GM19467 (cell line): ENCODE measurements around the gene CPLANE1.
"Not testable (repeated sequence)": the region's sequence is repeated elsewhere in the genome, so short reads cannot be mapped to it uniquely, and the experiment has no call there.

Source experiments
- ATAC-seq: cut with Tn5 transposase; IDR thresholded peaks from one replicate; pipeline ENCODE4 v1.9.1; 2021; ENCODE audit warnings: mild to moderate bottlenecking, moderate library complexity; ENCODE audit not compliant: unreplicated experiment

CPLANE1 gene

DNA sequence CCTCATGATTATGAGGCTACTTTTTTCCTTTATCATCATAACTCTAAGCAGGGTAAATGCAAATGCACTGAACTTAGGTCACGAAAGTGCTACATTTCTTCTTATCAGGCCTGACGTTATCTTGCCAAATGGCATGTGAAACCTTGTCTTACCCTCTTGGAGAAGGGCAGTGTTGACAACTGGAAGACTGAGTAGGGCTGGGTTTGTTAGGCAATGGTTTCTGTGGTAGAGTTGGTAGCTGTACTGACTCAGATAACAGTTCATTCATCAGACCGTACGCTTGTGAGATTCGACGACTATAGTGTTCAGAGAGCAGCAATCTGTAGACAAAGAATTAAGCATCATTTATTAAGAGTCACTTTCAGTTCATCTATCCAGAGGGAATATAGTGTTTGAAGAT is 127.7 kb downstream of the CPLANE1 start:
- no peak for ATAC-seq

DNA sequence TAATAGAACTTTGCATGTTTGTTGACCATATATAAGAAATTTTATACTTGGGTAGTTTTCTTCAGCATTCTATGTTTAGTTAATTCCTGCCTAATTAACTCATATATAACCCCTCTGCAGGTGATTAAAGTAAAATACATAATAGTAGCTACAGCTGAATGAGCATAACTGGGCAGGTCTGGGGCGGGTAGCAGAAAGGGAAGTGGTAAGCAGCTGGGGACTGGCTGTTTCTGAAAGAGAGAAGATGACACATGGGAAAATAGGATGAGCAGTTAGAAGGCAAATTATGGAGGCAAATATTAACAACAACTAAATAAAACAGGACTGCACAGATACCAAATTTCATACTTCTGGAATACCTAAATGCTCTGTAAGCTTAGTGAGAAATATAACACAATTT is 128.1 kb downstream of the CPLANE1 start:
- no peak for ATAC-seq

DNA sequence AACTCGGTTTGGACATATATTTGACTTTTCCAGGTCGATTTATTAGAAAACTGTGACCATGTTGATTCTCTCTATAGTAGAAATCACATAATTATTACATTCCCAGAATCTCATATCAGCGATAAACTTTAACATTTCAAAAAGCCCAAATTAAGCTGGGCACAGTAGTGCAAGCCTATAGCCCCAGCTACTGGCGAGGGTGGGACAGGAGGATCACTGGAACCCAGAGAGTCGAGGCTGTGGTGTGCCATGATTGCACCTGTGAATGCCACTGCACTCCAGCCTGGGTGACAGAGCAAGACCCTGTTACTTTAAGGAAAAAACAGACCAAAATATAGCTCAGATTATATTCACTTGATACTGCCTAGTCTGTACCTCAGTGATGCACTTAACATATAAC is 128.9 kb downstream of the CPLANE1 start:
- no peak for ATAC-seq

DNA sequence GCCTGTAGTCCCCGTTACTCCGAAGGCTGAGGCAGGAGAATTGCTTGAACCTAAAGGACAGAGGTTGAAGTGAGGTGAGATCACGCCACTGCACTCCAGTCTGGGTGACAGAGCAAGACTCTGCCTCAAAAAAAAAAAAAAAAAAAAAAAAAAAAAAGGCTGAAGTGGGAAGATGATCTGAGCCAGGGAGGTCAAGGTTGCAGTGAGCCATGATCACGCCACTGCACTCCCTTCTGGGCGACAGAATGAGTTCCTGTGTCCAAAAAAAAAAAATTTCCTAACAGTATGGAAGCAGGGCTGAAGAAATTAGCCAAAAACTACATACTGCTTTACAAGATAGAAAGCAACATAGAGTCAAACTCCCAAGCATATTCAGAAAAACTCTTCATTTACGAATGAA is 132.8 kb downstream of the CPLANE1 start:
- ATAC-seq: no peak

DNA sequence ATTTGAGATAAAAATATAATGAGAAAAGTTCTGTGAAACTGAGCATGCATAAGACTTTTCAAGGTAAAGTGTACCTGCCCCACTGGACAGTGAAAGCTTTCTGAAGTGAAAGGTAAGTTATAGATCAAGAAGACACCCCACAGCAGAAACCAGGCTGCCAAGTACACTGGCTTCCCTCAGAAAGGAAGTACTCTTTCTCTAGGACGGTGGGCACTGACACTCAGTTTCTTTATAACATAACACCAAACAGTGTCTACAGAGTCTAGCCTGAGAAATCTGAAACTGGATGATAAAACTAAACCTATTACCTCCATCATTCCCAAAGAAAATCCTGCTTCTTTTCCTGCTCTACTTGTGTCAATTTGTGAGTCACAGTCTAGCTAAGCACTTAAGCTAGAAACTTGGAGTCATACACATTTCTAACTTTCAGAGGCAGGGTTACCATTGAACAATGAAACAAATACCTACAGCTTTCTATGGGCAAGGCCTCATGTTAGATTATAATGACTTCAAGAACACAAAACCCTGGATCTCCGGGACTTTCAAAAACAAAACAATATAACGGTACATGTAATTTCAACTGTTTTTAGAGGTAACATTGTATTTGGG is 136.7 kb downstream of the CPLANE1 start:
- no peak for ATAC-seq

DNA sequence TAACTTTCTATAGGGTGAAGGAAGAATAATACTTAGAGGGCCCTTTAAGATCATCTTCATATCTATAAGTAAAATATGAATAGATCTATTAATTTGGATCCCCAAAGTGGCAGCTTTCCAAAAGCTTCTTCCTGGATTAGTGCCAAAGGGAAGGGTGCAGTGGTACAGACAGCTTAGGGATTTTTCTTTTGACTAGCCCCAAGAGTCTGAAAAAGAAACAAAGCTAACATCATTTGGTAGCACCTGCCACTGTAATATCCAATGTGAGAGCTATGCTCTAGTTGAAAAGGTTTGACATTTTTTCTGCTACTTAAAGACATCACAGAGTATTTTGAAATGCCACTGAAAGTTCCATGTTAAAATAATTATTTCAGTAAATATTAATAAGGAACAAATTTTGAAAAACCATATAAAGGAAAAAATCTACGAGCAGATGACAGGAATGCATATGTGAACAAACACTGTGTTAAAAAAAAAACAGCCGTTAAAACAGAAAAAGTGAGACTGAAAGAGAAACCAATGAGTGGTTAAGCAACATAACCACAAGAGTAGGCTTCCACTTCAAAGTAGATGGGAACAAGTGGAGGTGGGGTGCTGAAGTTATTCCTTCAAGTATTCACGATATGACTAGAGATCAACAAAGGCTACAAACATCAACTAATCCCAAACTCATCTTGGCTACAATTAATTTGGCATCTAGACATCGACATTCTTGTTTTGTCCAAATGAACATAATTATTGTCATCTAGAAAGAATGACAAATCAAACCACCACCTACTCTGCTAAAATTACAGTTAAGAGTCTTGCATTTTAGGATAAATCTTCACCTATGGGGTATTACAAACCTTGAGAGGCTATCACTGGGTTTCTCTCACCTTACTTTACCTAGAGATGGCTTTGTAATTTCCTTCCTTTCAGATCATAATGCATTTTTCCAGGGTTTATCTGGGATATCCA is 137.5 kb downstream of the CPLANE1 start:
- peak; percentile 90 for ATAC-seq

DNA sequence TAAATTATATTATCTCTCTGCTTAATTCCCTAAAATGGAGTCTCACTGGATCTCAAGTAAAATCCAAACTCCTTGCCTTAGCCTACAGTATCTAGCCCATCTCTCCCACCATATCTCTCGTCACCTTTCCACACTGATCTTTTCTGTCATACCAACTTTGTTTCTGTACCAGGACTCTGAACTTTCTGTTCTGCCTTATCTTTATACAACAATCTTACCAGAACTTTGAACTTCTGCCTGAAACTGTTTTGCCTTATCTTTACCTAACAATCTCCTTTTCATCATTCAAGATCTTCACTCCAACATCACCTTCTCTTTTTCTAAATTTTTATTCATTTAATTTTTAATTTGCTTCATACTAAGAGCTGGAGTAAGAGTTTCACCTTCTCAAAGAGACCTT is 139.0 kb downstream of the CPLANE1 start:
- ATAC-seq: no peak

DNA sequence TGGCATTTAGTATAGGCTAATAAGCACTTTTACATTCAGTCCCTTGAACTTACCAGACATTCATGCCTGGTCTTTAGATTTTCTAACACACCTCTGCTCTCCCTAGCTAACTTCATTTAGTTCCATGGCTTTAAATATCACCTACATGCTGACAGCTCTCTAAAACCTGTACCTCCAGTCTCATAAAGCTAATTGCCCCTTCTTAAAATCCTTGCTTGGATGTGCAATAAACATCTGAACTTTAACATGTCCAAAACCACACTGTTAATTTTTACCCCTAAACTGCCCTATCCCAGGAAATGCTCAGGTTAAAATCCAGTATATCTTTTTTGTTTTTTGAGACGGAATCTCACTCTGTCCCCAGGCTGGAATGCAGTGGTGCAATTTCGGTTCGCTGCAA is 139.8 kb downstream of the CPLANE1 start:
- ATAC-seq: no peak

DNA sequence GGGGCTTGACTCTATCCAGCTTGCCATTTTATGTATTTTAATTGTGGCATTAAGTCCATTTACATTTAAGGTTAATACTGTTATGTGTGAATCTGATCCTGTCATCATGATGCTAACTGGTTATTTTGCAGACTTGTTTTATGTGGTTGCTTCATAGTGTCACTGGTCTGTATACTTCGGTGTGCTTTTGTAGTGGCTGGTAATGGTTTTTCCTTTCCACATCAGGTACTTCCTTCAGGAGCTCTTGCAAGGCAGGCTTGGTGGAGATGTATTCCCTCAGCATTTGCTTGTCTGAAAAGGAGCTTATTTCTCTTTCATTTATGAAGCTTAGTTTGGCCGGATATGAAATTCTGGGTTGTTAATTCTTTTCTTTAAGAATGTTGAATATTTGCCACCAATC is 145.9 kb downstream of the CPLANE1 start:
- ATAC-seq: no peak

DNA sequence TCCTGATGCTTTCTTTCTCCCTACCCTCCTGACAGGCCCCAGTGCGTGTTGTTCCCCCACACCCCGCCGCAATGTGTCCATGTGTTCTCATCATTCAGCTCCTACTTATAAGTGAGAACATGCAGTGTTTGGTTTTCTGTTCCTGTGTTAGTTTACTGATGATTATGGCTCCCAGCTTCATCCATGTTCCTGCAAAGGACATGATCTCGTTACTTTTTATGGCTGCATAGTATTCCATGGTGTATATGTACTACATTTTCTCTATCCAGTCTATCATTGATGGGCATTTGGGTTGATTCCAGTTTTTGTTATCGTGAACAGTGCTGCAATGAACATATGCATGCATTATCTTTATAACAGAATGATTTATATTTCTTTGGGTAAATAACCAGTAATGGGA is 149.9 kb downstream of the CPLANE1 start:
- ATAC-seq: not testable (repeated sequence)

DNA sequence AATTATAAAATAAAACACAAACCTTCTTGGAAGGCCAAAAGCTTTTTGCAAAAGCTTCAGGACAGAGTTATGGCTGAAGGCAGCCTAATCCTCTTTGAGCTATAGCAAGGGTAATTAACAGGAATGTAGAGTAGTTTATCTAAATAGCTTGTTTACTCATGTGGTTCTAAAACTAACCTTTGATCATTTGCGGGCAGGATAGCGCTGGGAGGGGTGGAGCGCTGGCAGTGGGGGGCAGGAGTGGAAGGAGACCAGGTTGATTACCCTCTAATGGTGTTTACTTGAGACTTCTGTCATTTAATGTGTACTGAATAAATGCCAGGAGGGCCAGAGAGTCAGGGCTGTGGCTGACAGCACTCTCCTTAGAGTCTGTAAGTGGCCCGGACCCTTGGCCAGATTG is 155.4 kb downstream of the CPLANE1 start:
- ATAC-seq: not testable (repeated sequence)

DNA sequence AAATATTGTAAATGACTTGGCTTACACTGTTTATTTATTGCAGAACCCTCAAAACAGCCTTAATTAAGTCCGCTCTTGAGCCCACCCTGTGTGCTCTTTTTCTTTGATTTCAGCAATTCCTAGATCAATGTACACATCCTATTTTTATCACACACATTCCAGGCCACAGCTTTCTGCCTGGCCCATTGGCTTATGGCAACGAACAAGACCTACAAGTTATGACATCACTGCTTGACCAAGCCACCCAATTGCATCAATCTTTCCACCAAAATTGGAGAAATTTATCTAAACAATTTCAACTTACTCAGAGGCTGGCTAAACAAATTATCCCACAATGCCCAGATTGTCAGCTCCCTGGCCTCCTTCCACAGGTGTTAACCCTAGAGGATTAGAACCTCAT is 158.4 kb downstream of the CPLANE1 start:
- ATAC-seq: no peak

DNA sequence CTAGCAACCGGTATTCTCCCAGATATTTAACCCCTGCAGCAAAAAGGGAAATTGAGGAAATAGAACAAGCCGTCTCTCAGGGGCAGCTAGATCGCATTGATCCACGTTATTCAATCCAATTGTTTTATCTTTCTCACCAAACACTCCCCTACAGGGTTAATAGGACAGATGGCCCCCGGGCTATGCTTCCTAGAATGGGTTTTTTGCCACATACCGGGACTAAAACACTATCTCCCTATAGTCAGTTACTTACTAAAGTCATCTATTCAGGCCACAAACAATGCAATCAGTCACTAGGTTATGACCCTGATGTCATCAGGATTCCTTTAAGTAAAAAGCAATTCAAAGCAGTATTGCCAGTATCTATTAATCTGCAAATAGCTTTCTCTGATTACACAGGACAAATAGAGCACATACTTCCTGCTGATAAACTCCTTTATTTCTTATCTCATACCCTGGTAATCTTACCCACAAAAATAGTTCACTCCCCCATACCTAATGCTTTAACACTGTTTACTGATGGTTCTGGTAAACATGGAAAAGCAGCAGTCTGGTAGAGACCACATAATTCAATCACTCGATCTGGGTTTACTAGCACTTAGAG is 159.0 kb downstream of the CPLANE1 start:
- ATAC-seq: no peak

DNA sequence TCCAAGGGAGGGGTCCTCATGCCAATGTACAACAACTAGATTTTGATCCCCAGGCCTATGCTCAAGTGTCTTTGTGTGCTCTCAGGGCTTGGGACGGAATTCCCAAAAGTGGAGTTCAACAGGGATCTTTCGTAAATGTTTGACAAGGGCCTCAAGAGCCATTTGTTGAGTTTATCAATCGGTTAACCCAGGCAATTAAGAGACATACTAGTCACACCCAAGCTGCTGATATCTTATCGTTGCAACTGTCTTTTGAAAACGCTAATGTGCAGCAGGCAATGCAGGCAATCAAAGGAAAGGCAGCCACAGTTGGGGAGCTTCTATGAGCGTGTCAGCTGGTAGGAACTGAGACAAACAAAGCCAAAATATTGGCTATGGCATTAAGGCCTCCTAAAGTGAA is 161.2 kb downstream of the CPLANE1 start:
- ATAC-seq: no peak

DNA sequence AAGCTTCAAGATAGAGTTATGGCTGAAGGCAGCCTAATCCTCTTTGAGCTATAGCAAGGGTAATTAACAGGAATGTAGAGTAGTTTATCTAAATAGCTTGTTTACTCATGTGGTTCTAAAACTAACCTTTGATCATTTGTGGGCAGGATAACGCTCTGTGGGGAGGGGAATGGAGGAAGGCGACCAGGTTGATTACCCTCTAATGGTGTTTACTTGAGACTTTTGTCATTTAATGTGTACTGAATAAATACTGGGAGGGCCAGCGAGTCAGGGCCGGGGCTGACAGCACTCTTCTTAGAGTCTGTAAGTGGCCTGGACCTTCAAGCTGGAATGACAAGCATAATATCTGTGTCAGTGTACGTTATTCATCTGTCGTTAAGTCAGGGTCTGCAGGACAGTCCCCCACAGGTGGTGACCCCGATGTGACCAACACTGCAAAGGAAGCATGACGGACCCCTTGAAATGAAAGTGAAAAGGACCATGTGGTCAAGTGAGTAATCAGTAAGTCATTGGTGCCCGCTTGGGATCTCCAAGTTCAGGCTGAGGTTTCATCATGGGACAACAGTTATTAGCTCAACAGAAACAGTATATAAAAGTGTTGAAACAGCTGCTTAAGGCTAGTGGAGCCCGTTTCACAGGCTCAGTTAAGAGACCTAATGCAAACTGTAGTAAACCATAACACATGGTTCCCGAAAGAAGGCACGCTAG is 162.6 kb downstream of the CPLANE1 start:
- ATAC-seq: no peak

DNA sequence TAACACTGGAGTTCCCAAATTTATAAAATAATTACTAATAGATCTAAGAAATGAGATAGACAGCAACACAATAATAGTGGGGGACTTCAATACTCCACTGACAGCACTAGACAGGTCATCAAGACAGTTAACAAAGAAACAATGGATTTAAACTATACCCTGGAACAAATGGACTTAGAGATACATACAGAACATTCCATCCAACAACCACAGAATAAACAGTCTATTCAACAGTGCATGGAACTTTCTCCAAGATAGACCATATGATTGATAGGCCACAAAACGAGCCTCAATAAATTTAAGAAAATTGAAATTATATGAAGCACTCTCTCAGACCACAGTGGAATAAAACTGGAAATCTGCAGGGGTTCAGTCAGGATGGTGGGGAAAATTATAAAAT is 163.2 kb downstream of the CPLANE1 start:
- not testable (repeated sequence) for ATAC-seq

DNA sequence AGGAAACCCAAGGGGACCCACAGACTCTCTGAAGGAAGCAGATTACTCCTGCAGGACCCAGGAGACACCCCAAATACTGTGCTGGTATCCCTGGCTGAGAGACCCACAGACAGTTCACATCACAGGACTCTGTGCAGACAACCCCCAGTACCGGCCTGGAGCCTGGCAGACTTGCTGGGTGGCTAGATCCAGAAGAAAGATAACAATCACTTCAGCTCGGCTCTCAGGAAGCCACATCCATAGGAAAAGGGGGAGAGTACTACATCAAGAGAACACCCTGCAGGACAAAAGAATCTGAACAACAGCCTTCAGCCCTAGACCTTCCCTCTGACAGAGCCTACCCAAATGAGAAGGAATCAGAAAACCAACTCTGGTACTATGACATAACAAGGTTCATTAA is 166.2 kb downstream of the CPLANE1 start:
- not testable (repeated sequence) for ATAC-seq

DNA sequence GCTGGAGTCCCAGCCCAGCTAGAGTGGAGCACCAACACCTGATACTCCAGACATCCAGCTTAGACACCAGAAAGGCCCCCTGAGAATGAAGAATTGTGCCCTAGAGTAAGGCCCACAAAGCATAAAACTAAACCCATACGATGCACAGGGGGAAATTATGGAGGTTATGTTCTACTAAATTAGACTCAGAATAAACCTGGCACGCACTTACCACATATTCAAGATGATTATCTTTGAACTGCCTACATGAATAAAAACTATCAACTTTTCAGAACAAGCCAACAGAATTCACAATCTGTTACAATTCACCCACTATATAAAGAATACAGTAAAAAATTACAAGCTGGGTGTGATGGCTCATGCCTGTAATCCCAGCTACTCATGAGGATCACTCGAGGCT is 168.5 kb downstream of the CPLANE1 start:
- no peak for ATAC-seq

DNA sequence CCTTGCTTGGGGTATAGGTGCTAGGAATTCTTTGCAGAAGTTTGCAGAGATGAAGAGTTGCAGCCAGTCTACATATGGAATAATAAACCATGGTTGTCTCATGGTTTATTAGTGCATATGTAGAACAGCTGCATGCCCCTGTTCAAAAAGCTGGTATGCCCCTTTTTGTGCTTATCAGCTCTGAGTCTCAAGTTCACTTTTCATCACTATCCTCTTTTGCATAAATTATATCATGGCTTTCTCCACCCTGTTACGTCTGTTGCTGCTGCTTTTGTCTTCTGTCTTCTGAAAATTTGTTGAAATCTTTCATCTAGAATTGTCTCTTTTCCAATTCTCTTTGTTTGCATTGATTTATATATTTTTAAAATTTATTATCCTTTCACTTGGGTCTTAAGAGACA is 172.0 kb downstream of the CPLANE1 start:
- ATAC-seq: no peak

DNA sequence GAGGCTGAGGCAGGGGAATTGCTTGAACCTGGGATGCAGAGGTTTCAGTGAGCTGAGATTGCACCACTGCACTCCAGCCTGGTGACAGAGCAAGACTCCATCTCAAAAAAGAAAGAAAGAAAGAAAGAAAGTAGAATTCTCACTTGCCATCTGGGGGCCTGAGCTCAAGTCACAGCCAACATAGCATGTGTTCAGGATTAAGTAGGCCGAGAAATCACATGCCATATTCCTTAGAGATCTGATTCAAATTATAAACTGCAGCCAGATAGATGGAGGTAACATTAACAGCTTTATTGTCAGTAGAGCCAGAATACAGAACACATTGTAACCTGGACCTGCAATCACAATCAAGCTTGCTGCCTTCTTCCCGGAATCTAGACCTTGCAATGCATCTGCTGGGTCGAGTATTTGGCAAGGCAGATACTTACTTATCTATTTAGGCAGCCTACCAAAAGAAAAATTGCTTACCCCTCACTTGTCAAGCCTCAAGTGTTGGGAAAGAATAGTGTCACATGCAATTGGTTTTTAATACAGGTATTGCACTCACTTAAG is 173.7 kb downstream of the CPLANE1 start:
- no peak for ATAC-seq
